ENCODE results near the gene FANCC.

DNA sequence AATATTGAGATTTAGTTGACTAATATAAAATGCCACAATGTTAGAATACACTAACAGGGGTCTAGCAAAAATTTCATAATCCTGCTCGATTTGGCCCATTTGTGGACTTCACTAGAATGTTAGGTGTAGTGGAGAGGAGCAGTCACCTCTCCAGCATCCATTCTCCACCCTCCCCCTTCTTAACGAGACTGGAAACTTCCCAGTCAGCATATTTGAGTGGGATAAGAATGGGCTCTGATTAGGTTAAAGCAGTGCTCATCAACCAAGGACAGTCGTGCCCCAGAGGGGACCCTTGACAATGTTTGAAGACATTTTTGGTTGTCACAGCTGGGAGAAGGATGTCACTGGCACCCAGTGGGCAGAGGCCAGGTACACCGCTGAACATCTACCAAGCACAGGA lies 46.7 kb downstream of the FANCC start:
- TF ChIP-seq, protein P1, sequence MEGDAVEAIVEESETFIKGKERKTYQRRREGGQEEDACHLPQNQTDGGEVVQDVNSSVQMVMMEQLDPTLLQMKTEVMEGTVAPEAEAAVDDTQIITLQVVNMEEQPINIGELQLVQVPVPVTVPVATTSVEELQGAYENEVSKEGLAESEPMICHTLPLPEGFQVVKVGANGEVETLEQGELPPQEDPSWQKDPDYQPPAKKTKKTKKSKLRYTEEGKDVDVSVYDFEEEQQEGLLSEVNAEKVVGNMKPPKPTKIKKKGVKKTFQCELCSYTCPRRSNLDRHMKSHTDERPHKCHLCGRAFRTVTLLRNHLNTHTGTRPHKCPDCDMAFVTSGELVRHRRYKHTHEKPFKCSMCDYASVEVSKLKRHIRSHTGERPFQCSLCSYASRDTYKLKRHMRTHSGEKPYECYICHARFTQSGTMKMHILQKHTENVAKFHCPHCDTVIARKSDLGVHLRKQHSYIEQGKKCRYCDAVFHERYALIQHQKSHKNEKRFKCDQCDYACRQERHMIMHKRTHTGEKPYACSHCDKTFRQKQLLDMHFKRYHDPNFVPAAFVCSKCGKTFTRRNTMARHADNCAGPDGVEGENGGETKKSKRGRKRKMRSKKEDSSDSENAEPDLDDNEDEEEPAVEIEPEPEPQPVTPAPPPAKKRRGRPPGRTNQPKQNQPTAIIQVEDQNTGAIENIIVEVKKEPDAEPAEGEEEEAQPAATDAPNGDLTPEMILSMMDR (conservative IDR thresholded peaks at IDR 0.05 in 1 of 2, IDR thresholded peaks at IDR 0.05 in 1 of 2; ENCODE audit: low read depth in 1 of 2, low read length in 2 of 2), result no peak
- no peak for TF ChIP-seq EZH2 (IDR thresholded peaks at IDR 0.05; ENCODE audit: low read length, missing control alignments)
